HAP-1 (cell line): ENCODE measurements around the gene IL16.
A peak's percentile ranks its signal among the peaks of the same experiment; 100 is the strongest.

Experiments used
- DNase-seq, 2 experiments: peaks; one replicate each; pipeline ENCODE4 v3.0.0-alpha.2; 2016 to 2020; ENCODE audit warnings: low spot score in 2 of 2
- H3K27me3 ChIP-seq: fragments of 250-450 bp; sonication (Bioruptor Pico); 2 replicates; pipeline ENCODE4 v1.5.1; 2020; ENCODE audit warnings: low read depth, mild to moderate bottlenecking, moderate library complexity
- H3K36me3 ChIP-seq: fragments of 250-450 bp; sonication (Bioruptor Pico); replicated peaks from 2 replicates; pipeline ENCODE4 v1.5.1; 2020; ENCODE audit warnings: mild to moderate bottlenecking
- H3K4me1 ChIP-seq: fragments of 250-450 bp; sonication (Bioruptor Pico); 2 replicates; pipeline ENCODE4 v1.5.1; 2020; ENCODE audit warnings: mild to moderate bottlenecking
- H3K4me3 ChIP-seq: fragments of 250-450 bp; sonication (Bioruptor Pico); 2 replicates; pipeline ENCODE4 v1.5.1; 2020; ENCODE audit warnings: mild to moderate bottlenecking, moderate library complexity
- H3K9me3 ChIP-seq: fragments of 250-450 bp; sonication (Bioruptor Pico); 2 replicates; pipeline ENCODE4 v1.5.1; 2020; ENCODE audit warnings: mild to moderate bottlenecking, moderate library complexity
- in situ Hi-C: fragments of 300-500 bp; cut with MboI; formaldehyde crosslinking; loops from 3 replicates; pipeline ENCODE4 v1.14.3; 2020; ENCODE audit warnings: low sequenced_read_pairs, inconsistent platforms, mixed read lengths

Gene IL16

DNA sequence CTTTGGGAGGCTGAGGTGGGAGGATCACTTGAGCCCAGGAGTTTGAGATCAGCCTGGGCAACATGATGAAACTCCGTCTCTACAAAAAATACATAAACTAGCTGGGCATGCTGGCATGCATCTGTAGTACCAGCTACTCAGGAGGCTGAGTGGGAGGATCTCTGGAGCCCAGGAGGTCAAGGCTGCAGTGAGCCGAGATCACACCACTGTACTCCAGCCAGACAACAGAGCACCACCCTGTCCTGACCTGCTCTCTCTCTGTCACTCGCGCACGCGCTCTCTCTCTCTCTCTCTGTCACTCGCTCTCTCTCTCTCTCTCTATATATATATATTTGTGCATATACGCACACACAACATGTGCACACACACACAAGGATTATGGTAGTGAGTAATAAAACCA, 61.8 kb downstream of the IL16 start:
- H3K9me3 ChIP-seq, result no peaks in the 10 kb centered on the region
- no peak for DNase-seq
- no peak overlapping the region for H3K4me3 ChIP-seq
- no peaks in the 10 kb centered on the region for H3K4me1 ChIP-seq
- peaks cover 50% of the 10 kb centered on the region for H3K27me3 ChIP-seq
- no peaks in the 10 kb centered on the region for H3K36me3 ChIP-seq
- in situ Hi-C loops, result no loop called here

DNA sequence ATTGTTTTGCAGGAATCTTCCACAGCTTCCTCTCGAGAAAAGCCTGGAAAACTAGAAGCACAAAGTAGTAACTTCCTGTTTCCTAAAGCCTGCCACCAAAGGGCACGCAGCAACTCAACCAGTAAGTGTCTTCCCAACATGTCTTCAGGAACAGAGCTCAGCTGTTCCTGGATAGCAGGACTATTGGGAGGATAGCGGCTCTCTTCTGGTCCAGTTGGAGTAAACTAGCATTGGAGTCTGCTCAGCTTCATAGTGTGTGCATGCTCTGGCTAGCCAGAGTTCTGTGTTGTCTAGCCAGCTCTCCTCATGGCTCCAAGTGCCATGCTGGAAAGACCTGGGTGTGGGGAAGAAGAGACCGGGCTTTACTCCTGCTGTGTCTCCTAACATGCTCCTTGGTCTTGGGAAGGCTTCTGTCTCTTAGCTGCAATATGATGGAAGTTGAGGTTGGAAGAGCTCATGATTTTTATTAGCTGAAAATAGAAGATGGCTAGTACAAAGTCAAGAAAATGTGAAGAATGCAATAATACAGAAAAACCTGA, 63.1 kb downstream of the IL16 start:
- Histone ChIP-seq H3K9me3 (no peaks in the 10 kb centered on the region), H3K4me3 (no peak overlapping the region), H3K27me3 (peaks cover 52% of the 10 kb centered on the region), H3K4me1 (no peaks in the 10 kb centered on the region), H3K36me3 (no peaks in the 10 kb centered on the region)
- in situ Hi-C loops, result no loop called here
- no peak for DNase-seq

DNA sequence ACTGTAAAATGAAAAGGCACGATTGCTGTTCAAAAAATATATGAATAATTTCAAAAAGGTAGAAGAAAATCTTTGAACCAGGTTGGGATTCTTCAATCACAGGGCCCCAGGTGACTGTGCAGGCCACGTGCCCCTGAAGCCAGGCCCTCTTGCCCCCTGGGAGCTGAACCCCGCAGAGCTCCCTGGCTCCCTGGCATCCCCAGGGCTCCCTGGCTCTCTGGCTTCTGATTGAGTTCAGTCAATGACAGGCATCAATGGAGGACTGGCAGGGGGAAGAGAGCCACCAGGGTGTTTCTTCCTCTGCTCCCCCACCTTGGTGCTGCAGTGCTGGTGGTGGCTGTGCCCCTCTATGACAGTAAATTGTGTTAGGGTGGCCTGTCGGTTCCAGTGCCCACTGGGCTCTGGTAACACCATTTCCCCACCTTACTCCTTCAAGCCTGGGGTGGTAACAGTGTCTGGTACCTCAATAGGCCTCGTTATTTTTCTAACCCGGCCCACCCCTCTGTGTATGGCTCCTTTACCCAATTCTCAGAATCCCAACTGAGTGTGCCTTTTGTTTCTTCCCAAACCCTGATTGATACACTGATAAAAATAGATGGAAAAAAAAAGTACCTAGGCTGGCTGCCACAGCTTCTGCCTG, 64.6 kb downstream of the IL16 start:
- Histone ChIP-seq H3K9me3 (no peaks in the 10 kb centered on the region), H3K27me3 (peaks cover 57% of the 10 kb centered on the region), H3K4me1 (peaks cover 8% of the 10 kb centered on the region), H3K4me3 (no peak overlapping the region), H3K36me3 (no peaks in the 10 kb centered on the region)
- DNase-seq, result no peak
- in situ Hi-C loops, result no loop called here

DNA sequence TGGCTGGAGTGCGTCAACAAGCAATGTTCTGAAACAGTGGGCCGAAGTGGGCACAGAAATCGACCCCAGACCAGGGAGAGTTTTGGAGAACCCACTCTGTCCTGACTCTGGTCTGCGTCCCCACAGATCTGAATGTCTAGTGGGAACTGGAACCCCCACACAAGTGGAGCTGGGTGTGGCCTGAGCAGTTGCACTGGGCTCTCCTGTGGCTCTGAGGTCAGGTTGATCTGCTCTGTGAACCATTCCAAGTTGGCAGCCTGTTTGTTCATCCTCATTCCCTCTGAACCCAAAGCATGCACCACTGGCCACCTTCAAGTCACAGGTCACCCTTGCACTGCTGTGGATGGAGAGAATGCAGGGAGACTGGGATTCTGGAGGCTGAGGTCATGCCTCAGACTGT, 66.8 kb downstream of the IL16 start:
- in situ Hi-C loops, result no loop called here
- no peaks in the 10 kb centered on the region for H3K36me3 ChIP-seq
- H3K4me3 ChIP-seq, result no peak overlapping the region
- peaks cover 55% of the 10 kb centered on the region for H3K27me3 ChIP-seq
- H3K4me1 ChIP-seq, result peaks cover 8% of the 10 kb centered on the region
- no peaks in the 10 kb centered on the region for H3K9me3 ChIP-seq
- no peak for DNase-seq

DNA sequence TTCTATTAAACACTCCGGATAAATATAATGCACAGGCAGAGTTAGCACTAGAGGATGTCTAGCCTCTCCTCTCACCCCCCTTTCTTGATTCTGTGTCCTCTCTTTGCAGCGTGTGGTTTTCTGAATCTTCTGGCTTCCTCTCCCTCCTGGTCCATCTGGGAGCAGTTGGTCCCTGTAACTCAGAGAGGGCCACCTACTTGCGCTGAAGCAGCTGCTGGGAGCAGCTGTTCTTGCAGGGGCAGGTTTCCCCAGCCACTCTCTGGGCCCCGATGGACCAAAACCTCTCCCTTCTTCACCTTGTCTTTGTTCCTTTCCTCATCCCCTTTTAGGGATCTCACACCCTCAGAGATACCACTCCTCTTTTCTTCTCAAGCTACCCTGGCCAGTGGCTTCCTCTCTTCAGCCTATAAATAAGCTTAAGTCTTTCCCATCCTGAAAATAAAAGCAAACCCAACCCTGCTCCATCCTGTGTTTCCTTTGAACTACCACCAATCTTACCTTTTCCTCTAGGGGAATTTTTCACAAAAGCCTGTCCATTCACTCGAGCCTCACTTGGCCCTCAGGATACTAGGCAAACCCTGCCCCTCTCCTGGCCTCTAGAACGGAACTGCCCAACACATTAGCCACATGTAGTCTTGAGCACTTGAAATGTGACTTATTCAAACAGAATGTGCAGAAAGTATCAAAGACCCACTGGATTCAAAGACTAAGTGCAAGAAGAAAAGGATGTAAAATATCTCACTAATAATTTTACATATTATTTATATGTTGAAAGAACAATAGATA, 67.6 kb downstream of the IL16 start:
- Histone ChIP-seq H3K4me3 (no peak overlapping the region), H3K36me3 (no peaks in the 10 kb centered on the region), H3K27me3 (peaks cover 58% of the 10 kb centered on the region), H3K9me3 (no peaks in the 10 kb centered on the region), H3K4me1 (peaks cover 8% of the 10 kb centered on the region)
- no peak for DNase-seq
- in situ Hi-C loops, result no loop called here

DNA sequence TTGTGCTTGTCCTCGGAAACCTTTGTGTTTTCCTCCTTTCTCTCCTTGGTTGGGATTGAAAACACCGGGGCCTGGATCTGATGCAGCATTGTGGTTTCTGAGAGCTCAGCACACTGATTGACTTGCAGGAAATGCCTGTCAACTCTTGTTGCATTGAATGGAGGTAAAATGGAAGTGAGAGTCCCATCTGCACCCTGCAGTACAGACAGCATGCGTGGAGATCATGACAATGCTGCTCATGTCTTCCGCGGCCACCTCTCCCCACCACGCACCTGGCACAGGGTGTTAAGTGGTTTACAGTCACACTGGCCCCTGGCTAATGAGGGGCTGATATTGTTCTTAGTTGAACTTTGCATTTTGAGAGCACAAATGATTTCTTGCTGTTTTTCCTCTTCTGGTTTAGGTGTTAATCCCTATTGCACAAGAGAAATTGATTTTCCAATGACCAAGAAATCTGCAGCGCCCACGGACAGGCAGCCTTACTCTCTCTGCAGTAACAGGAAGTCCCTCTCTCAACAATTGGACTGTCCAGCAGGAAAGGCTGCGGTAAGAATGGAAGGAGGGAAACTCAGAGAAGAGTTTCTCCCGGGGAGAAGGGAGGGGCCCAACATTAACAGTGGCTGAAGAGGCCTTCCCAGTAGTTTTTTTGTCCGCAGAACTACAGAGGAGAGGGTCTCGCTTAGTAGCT, 68.7 kb downstream of the IL16 start:
- Histone ChIP-seq H3K4me1 (peaks cover 9% of the 10 kb centered on the region), H3K9me3 (no peaks in the 10 kb centered on the region), H3K27me3 (peaks cover 60% of the 10 kb centered on the region), H3K4me3 (no peak overlapping the region), H3K36me3 (no peaks in the 10 kb centered on the region)
- in situ Hi-C loops, result loop anchor here (5.0 kb wide), 4 partner anchors 108 to 808 kb away; no protein-coding TSS in a partner anchor
- DNase-seq, result no peak

DNA sequence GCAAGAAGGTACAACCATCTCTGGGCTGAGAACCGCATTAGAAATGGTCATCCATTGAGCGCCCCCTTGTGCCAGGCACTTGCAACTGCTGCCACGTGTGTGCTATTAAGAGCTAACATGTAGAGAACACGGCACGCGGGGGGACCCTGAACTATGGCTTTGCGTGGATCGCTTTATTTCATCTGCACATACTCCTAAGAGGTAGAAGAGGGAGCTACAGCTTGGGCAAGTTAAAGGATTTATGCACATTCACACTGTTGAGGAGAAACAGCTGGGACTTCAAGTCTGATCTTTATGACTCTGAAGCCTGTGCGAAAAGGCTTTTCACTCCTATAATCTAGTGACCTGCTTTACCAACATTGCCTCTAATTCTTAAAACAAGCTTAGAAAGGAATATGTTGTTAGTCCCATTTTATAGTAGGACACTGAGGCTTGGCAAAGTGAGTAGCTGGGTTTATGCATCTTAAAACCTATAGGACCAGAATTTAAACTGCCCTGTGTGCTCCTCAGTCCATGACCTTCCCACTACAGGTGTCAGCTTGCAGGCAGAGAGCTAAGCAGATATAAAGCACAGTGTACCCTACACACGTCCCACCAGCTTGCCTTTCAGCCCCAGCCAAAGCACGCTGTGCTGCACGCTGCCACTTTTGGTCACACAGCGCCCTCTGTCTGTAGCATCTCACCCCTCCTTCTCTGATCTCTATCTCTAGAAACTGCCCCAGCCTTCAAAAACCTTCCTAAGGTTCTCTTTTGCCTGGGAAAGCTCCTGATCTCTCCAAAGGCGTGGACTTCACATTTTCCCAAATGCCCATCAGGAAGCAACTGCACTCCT, 69.5 kb downstream of the IL16 start:
- no peaks in the 10 kb centered on the region for H3K36me3 ChIP-seq
- DNase-seq, result peak; percentile 95 to 97
- peaks cover 58% of the 10 kb centered on the region for H3K27me3 ChIP-seq
- H3K9me3 ChIP-seq, result no peaks in the 10 kb centered on the region
- H3K4me3 ChIP-seq, result no peak overlapping the region
- peaks cover 13% of the 10 kb centered on the region for H3K4me1 ChIP-seq
- in situ Hi-C loops, result loop anchor here (5.0 kb wide), 4 partner anchors 109 to 809 kb away; no protein-coding TSS in a partner anchor

DNA sequence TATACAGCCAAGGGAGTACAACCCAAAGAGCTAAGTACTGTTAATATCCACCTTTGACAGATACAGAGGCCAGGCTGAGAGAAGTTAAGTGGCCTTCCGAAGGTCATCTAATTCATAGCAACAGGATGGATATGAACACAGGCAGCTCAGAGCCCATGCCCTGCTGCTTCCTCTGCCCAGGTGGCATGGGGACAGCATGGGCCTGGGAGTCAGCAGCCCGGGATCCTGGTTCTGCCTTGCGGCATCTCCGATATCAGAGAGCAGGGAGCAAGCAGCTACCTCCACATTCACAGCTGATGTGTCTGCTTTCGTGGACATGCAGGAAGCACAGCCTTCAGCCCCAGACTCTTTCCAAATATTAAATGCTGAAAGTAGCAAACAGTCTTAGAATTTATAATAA, 71.7 kb downstream of the IL16 start:
- H3K27me3 ChIP-seq, result peaks cover 58% of the 10 kb centered on the region
- no peaks in the 10 kb centered on the region for H3K36me3 ChIP-seq
- H3K9me3 ChIP-seq, result no peaks in the 10 kb centered on the region
- peaks cover 18% of the 10 kb centered on the region for H3K4me1 ChIP-seq
- no peak for DNase-seq
- H3K4me3 ChIP-seq, result no peak overlapping the region
- in situ Hi-C loops, result loop anchor here (5.0 kb wide), 4 partner anchors 111 to 811 kb away; no protein-coding TSS in a partner anchor

DNA sequence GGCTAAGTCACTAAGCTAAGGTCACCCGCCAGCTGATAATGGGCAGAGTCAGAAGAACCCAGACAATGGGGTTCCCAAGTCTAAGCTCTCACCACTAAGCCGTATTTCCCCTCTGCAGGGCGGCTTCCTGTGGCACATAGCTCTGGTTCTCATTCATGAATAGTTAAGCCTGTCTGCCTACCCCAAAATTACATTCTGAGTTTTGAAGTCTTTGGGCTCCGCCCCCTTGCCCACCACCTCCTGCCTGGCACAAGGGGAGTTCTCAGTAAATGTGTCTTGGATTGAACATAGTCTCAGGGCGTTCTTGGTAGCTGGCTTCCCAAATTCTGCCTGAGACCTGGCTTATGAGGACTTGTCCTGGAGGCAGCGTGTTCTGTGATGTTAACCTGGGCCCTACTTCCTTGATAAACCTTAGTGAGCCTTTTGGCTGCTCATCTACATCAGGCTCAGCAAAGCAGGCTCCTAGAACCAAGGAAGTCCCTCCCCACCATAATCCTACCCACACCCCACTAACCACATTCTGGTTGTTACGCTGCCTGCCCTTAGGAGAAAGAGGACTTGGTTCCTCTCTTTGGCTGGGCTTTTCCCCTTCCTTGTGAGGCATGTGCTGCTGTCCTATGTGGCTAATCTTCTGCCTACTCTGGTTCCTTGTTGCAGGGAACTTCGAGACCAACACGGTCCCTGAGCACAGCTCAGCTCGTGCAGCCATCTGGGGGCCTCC, 72.4 kb downstream of the IL16 start:
- peaks cover 18% of the 10 kb centered on the region for H3K4me1 ChIP-seq
- H3K27me3 ChIP-seq, result peaks cover 58% of the 10 kb centered on the region
- H3K4me3 ChIP-seq, result no peak overlapping the region
- DNase-seq, result no peak
- in situ Hi-C loops, result loop anchor here (5.0 kb wide), 4 partner anchors 112 to 812 kb away; no protein-coding TSS in a partner anchor
- no peaks in the 10 kb centered on the region for H3K36me3 ChIP-seq
- no peaks in the 10 kb centered on the region for H3K9me3 ChIP-seq

DNA sequence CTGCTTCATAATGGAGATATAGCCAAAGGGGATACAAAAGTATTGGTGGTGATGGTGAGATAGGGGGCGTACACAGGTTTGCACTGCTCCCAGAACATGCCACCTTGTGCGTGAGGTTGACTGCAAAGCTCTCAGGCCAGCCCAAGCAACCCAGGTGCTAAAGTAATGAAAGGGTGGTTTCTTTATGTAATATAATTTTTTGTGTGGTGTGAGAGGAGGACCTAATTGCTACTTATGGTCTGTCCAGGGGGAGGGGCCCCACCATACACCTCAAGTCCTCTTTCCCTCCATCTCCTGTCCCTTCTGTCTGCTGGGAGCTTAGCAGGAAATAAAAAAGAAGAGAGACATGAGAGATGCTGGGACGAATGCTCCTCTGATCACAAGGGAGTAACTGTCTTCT, 73.5 kb downstream of the IL16 start:
- Histone ChIP-seq H3K36me3 (no peaks in the 10 kb centered on the region), H3K4me3 (no peak overlapping the region), H3K9me3 (no peaks in the 10 kb centered on the region), H3K4me1 (peaks cover 18% of the 10 kb centered on the region), H3K27me3 (peaks cover 52% of the 10 kb centered on the region)
- in situ Hi-C loops, result no loop called here
- no peak for DNase-seq

DNA sequence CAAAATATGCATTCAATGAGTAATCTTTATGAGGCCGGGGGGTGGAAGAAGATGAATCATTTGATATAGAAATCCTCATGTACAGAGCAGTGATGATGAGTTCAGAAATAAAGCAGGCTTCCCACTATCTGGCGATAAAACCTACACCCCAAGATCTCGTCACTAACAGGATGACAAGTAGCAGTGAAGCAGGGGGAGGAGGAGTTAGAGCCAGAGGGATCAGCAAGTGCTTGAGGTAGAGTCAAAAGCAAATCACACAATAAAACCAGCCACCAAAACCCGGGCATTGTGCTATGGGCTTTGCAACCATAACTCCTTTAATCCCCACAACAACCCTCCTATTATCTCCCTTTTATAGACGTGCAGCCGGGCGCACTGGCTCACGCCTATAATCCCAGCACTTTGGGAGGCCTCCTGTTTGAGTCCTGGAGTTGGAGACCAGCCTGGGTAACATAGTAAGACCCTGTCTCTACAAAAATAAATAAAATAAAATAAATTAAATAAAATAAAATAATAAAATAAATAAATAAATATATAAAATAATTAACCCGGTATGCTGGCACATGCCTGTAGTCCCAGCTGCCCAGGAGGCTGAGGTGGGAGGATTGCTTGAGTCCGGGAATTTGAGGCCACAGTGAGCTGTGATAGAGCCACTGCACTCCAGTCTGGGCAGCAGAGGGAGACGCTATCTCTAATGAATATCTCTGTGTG, 74.3 kb downstream of the IL16 start:
- H3K36me3 ChIP-seq, result no peaks in the 10 kb centered on the region
- H3K4me1 ChIP-seq, result peaks cover 14% of the 10 kb centered on the region
- in situ Hi-C loops, result no loop called here
- no peaks in the 10 kb centered on the region for H3K9me3 ChIP-seq
- peak; percentile 93 to 100 for DNase-seq
- H3K4me3 ChIP-seq, result no peak overlapping the region
- H3K27me3 ChIP-seq, result peaks cover 48% of the 10 kb centered on the region
